ENCODE results near the gene RPL39L. TPM values are rescaled to one million over a fixed set of nuclear protein-coding genes. Genes with fewer than 3 reads are reported as not detected.

RPL39L gene
- polyA plus RNA-seq, 3 donors: 1.1 to 3.4 (median 3.1) TPM

GRCh38 chr3:187074846-187075245 is 64.5 kb downstream of the RPL39L start:
- peaks cover 9% of the 10 kb centered on the region for H3K4me1 Mint-ChIP-seq
- no peak overlapping the region for H3K27ac ChIP-seq (ENCODE audit: low read depth in 1 of 2, low read length in 2 of 2)
- H3K36me3 Mint-ChIP-seq: peaks cover 72 to 73% of the 10 kb centered on the region in 2 donors

DNA sequence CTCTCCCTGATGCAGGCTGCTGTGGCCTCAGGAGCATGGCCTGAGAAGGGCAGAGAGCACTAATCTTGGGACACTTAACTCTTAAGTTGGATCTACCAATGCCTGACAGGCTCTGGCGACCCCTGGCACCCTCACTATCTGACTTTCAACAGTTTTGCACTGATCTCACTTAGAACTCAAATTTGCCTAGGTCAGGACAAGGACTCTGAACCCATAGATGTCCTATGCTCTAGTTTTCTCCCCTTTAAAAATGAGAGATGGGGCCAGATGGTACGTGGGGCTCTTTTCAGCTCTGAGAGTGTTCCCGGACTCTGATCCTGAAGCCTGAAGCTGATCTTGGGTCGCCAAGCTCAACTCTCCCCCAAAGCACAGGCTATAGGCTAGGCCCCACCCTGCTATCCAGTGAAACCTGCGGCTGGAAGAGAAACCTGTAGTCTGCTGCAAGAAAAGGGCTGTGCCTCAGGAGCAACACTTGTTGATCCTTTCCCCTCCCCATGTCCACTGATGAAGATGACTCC is 65.7 kb downstream of the RPL39L start:
- Mint-ChIP-seq H3K4me1 (peaks cover 14% of the 10 kb centered on the region), H3K4me3 (no peak overlapping the region), H3K27ac (peak overlapping the region in 2 of 7 donors; percentile 17 to 42), H3K9me3 (peaks cover 0 to 5% (median 0%) of the 10 kb centered on the region in 7 donors), H3K36me3 (peaks cover 73% of the 10 kb centered on the region in 2 donors), H3K27me3 (ENCODE audit: low read depth in 3 of 3) (no peaks in the 10 kb centered on the region)
- TF ChIP-seq, protein P1, sequence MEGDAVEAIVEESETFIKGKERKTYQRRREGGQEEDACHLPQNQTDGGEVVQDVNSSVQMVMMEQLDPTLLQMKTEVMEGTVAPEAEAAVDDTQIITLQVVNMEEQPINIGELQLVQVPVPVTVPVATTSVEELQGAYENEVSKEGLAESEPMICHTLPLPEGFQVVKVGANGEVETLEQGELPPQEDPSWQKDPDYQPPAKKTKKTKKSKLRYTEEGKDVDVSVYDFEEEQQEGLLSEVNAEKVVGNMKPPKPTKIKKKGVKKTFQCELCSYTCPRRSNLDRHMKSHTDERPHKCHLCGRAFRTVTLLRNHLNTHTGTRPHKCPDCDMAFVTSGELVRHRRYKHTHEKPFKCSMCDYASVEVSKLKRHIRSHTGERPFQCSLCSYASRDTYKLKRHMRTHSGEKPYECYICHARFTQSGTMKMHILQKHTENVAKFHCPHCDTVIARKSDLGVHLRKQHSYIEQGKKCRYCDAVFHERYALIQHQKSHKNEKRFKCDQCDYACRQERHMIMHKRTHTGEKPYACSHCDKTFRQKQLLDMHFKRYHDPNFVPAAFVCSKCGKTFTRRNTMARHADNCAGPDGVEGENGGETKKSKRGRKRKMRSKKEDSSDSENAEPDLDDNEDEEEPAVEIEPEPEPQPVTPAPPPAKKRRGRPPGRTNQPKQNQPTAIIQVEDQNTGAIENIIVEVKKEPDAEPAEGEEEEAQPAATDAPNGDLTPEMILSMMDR (IDR thresholded peaks at IDR 0.05): no peak
- Histone ChIP-seq H4K20me1 (ENCODE audit: insufficient read depth, low read length) (no peaks in the 10 kb centered on the region), H2AFZ (ENCODE audit: insufficient read depth, low read depth, low read length, poor library complexity, severe bottlenecking) (no peak overlapping the region), H3K4me1 (ENCODE audit: control insufficient read depth in 1 of 2, insufficient read depth in 2 of 2, low read length in 2 of 2) (peaks cover 10 to 11% of the 10 kb centered on the region in 2 donors), H3K27me3 (ENCODE audit: control insufficient read depth in 2 of 2, insufficient read depth in 2 of 2, low read length in 2 of 2) (no peaks in the 10 kb centered on the region), H3K9ac (ENCODE audit: insufficient read depth, low read length, poor library complexity, severe bottlenecking) (no peak overlapping the region), H3K79me2 (ENCODE audit: insufficient read depth, low read length) (no peaks in the 10 kb centered on the region), H3K36me3 (replicated peaks in 1 of 2; ENCODE audit: control insufficient read depth in 1 of 2, insufficient read depth in 2 of 2, low read length in 2 of 2) (peaks cover 45 to 76% of the 10 kb centered on the region in 2 donors), H3K9me3 (replicated peaks in 1 of 2; ENCODE audit: control insufficient read depth in 1 of 2, insufficient read depth in 1 of 2, low read length in 2 of 2) (no peaks in the 10 kb centered on the region), H3K4me2 (replicated peaks; ENCODE audit: extremely low read depth, low read length, poor library complexity, severe bottlenecking) (no peak overlapping the region), H3K4me3 (replicated peaks in 1 of 3; ENCODE audit: low read depth in 2 of 3, low read length in 3 of 3) (no peak overlapping the region), H3K27ac (ENCODE audit: low read depth in 1 of 2, low read length in 2 of 2) (no peak overlapping the region)
- DNase-seq: no peak
- WGBS (ENCODE audit: insufficient coverage): 91% methylated on average over 4 of the region's 5 CpGs
- intact Hi-C loops (cut with micrococcal nuclease): no loop called here

More at GRCh38 chr3:187074846-187075245, 64.5 kb downstream of the RPL39L start:
- H3K27me3 ChIP-seq (ENCODE audit: control insufficient read depth in 2 of 2, insufficient read depth in 2 of 2, low read length in 2 of 2): no peaks in the 10 kb centered on the region
- H2AFZ ChIP-seq (ENCODE audit: insufficient read depth, low read depth, low read length, poor library complexity, severe bottlenecking): no peak overlapping the region
- Mint-ChIP-seq H3K27me3 (ENCODE audit: low read depth in 3 of 3) (no peaks in the 10 kb centered on the region), H3K4me3 (no peak overlapping the region), H3K27ac (peak overlapping the region in 1 of 7 donors; percentile 7), H3K9me3 (peaks cover 0 to 1% (median 0%) of the 10 kb centered on the region in 7 donors)
- H3K79me2 ChIP-seq (ENCODE audit: insufficient read depth, low read length): no peaks in the 10 kb centered on the region
- peaks cover 10 to 11% of the 10 kb centered on the region in 2 donors for H3K4me1 ChIP-seq (ENCODE audit: control insufficient read depth in 1 of 2, insufficient read depth in 2 of 2, low read length in 2 of 2)
- H4K20me1 ChIP-seq (ENCODE audit: insufficient read depth, low read length): no peaks in the 10 kb centered on the region
- H3K36me3 ChIP-seq (replicated peaks in 1 of 2; ENCODE audit: control insufficient read depth in 1 of 2, insufficient read depth in 2 of 2, low read length in 2 of 2): peaks cover 45 to 81% of the 10 kb centered on the region in 2 donors
- H3K4me2 ChIP-seq (replicated peaks; ENCODE audit: extremely low read depth, low read length, poor library complexity, severe bottlenecking): no peak overlapping the region
- intact Hi-C loops (cut with micrococcal nuclease): no loop called here
- TF ChIP-seq, protein P1 (IDR thresholded peaks at IDR 0.05): no peak
- H3K9me3 ChIP-seq (replicated peaks in 1 of 2; ENCODE audit: control insufficient read depth in 1 of 2, insufficient read depth in 1 of 2, low read length in 2 of 2): no peaks in the 10 kb centered on the region
- no peak for DNase-seq
- H3K4me3 ChIP-seq (replicated peaks in 1 of 3; ENCODE audit: low read depth in 2 of 3, low read length in 3 of 3): no peak overlapping the region
- no peak overlapping the region for H3K9ac ChIP-seq (ENCODE audit: insufficient read depth, low read length, poor library complexity, severe bottlenecking)

Data from CD14-positive monocyte (primary cell).